Suprapubic skin (tissue), 4 donors: ENCODE data around the gene ZNF740.

ENCODE experiments used
- EP300 ChIP-seq: sonication (generic); formaldehyde crosslinking; IDR thresholded peaks from one replicate; pipeline ENCODE4 v1.6.1; 2017; ENCODE audit warnings: antibody characterized with exemption
- POLR2A ChIP-seq, 2 donors: fragments of 450-650 bp; IDR thresholded peaks; one replicate each; pipeline ENCODE4 v1.6.1; 2017; ENCODE audit warnings: antibody characterized with exemption in 2 of 2, mild to moderate bottlenecking in 2 of 2, moderate library complexity in 2 of 2
- POLR2AphosphoS5 ChIP-seq, 3 donors: sonication (generic); formaldehyde crosslinking; IDR thresholded peaks; one replicate each; pipeline ENCODE4 v1.6.1; 2017; ENCODE audit warnings: antibody characterized with exemption in 3 of 3
- TF ChIP-seq, protein P1 (sequence below), 2 donors: fragments of 200-600 bp in 1 of 2; fragments of 450-650 bp in 1 of 2; sonication (generic) in 1 of 2; IDR thresholded peaks; one replicate each; pipeline ENCODE4 v1.5.1; 2016 to 2019; ENCODE audit warnings: antibody characterized with exemption in 2 of 2, mild to moderate bottlenecking in 1 of 2, moderate library complexity in 1 of 2

GRCh38 chr12:53159195-53159839, 21.2 kb upstream of the ZNF740 start:
- TF ChIP-seq, protein P1, sequence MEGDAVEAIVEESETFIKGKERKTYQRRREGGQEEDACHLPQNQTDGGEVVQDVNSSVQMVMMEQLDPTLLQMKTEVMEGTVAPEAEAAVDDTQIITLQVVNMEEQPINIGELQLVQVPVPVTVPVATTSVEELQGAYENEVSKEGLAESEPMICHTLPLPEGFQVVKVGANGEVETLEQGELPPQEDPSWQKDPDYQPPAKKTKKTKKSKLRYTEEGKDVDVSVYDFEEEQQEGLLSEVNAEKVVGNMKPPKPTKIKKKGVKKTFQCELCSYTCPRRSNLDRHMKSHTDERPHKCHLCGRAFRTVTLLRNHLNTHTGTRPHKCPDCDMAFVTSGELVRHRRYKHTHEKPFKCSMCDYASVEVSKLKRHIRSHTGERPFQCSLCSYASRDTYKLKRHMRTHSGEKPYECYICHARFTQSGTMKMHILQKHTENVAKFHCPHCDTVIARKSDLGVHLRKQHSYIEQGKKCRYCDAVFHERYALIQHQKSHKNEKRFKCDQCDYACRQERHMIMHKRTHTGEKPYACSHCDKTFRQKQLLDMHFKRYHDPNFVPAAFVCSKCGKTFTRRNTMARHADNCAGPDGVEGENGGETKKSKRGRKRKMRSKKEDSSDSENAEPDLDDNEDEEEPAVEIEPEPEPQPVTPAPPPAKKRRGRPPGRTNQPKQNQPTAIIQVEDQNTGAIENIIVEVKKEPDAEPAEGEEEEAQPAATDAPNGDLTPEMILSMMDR (IDR thresholded peaks at IDR 0.05): peak; percentile 84 to 95
- no peak for TF ChIP-seq POLR2A (IDR thresholded peaks at IDR 0.05)
- no peak for TF ChIP-seq EP300
- no peak for TF ChIP-seq POLR2AphosphoS5 (IDR thresholded peaks at IDR 0.05)
